Nephron progenitor cell (in vitro differentiated cells): ENCODE results near the gene KRT78.

Experiments used
- DNase-seq: peaks from one replicate; pipeline ENCODE4 v3.0.0; 2021
- H3K27ac Mint-ChIP-seq: 2 replicates; pipeline ENCODE4 v1.8.0; 2021; ENCODE audit warnings: mild to moderate bottlenecking, moderate library complexity, mixed read lengths
- H3K27me3 Mint-ChIP-seq: 2 replicates; pipeline ENCODE4 v1.8.0; 2021; ENCODE audit warnings: mild to moderate bottlenecking, low read depth, mixed read lengths; ENCODE audit not compliant: poor library complexity
- H3K36me3 Mint-ChIP-seq: 2 replicates; pipeline ENCODE4 v1.8.0; 2021; ENCODE audit warnings: low read depth, mixed read lengths
- H3K4me1 Mint-ChIP-seq: 2 replicates; pipeline ENCODE4 v1.8.0; 2021; ENCODE audit warnings: mixed read lengths
- H3K4me3 Mint-ChIP-seq: 2 replicates; pipeline ENCODE4 v1.8.0; 2021; ENCODE audit warnings: mild to moderate bottlenecking, moderate library complexity, mixed read lengths
- H3K9me3 Mint-ChIP-seq: 2 replicates; pipeline ENCODE4 v1.8.0; 2021; ENCODE audit warnings: mild to moderate bottlenecking, moderate library complexity, mixed read lengths
- TF ChIP-seq, protein P1 (sequence below): fragments of 200-600 bp; sonication (generic); IDR thresholded peaks from 2 replicates; pipeline ENCODE4 v1.5.0; 2021; ENCODE audit warnings: antibody characterized with exemption

The KRT78 gene

DNA sequence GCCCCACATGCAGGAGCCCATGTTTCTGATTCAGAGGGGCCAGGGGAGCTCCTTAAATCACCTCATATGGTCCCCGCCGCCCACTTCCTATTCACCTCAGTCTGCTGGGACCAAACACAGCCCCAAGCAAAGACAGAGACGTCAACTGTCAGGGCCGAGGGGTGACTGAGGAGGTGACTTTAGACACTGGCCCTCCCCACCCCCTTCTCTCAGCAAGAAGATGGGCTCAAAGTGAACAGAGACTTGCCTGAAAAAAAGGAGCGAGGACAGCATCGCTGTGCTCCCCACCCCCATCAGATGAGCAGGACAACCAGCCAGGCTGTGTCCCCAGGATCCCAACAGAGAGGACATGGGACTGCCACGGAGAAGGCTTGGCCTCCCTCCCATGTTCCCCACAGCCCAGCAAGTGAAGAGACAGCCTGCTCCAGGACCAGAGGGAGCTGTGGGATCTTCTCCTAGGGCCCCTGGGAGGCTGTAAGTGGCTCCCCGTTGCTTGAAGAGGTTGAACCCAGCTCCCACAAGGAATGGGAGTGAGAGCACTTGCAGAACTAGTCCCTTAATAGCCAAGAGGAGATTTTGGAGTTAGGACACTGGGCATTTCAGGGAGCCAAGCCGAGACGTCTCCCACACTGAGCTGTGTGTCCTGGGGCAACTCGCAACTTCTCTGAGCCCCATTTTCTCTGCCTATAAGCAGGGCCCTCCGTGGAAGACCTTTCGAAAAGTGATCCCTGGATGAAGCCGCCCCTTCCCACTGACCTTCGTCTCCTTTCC, 13.3 kb downstream of the KRT78 start:
- H3K27me3 Mint-ChIP-seq = peaks cover 27% of the 10 kb centered on the region
- TF ChIP-seq, protein P1, sequence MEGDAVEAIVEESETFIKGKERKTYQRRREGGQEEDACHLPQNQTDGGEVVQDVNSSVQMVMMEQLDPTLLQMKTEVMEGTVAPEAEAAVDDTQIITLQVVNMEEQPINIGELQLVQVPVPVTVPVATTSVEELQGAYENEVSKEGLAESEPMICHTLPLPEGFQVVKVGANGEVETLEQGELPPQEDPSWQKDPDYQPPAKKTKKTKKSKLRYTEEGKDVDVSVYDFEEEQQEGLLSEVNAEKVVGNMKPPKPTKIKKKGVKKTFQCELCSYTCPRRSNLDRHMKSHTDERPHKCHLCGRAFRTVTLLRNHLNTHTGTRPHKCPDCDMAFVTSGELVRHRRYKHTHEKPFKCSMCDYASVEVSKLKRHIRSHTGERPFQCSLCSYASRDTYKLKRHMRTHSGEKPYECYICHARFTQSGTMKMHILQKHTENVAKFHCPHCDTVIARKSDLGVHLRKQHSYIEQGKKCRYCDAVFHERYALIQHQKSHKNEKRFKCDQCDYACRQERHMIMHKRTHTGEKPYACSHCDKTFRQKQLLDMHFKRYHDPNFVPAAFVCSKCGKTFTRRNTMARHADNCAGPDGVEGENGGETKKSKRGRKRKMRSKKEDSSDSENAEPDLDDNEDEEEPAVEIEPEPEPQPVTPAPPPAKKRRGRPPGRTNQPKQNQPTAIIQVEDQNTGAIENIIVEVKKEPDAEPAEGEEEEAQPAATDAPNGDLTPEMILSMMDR = no peak
- no peak for DNase-seq
- no peak overlapping the region for H3K4me3 Mint-ChIP-seq
- H3K36me3 Mint-ChIP-seq = no peaks in the 10 kb centered on the region
- peak overlapping the region; percentile 93 for H3K27ac Mint-ChIP-seq
- H3K4me1 Mint-ChIP-seq = peaks cover 12% of the 10 kb centered on the region
- no peaks in the 10 kb centered on the region for H3K9me3 Mint-ChIP-seq

DNA sequence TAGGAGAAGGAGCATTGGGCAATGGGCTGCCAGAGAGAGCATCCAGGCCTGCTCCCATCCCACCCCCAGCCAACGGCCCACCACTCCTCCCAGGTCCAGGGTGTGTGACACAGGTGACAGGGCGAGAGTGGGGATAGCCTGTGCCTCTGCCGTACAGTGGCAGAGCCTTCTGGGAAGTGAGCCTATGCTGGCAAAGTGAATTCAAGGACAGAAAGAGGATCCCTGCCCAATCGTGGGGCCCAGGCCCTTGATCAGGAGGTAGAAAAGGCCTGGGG, 14.1 kb downstream of the KRT78 start:
- peaks cover 20% of the 10 kb centered on the region for H3K27me3 Mint-ChIP-seq
- DNase-seq = no peak
- H3K36me3 Mint-ChIP-seq = no peaks in the 10 kb centered on the region
- peaks cover 12% of the 10 kb centered on the region for H3K4me1 Mint-ChIP-seq
- no peak overlapping the region for H3K4me3 Mint-ChIP-seq
- H3K9me3 Mint-ChIP-seq = no peaks in the 10 kb centered on the region
- H3K27ac Mint-ChIP-seq = no peak overlapping the region
- TF ChIP-seq, protein P1 = no peak

DNA sequence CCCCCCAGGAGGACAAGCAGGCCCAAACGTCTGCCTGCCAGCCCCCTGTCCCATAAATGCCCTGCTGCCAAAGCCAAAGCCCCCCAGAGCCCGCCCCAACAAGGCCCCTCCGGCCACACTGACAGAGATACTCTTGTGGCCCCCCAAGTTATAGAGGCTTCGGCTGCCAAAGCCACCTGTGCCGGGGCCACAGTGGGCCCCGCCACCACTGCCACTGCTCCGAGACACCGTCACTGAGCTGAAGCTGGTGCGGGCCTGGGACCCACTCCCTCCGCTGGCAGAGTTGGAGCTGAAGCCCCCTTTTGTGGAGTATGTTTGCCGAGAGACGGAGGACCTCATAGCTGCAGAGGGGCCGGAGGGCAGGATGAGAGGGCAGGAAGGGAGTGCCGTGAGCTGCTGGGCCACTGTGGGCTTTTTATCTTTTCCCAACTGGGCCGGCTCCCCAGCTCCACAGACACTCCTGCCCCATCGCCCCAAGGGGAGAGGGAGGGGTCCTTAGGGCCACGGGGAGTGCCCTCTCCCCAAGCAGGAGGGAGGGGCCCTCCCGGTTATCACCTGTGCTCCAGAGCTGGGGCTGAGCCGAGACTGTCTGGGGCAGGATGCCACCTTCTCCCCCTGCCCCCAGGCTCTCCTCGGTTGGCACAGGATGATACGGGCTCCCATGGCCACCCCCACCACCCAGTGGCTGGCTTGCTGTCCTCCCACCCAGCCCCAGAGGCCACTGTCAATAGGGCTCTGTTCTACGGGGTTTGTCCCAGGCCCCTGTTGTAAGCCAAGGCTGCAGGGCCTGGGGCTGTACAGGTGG, 14.7 kb downstream of the KRT78 start, which contains the start of gene KRT79:
KRT79 (minus strand) TSS at position 390 of the 805 bp plus-strand sequence; CDS start at position 339, 51 bp downstream.
- TF ChIP-seq, protein P1 = no peak
- H3K4me1 Mint-ChIP-seq = peaks cover 12% of the 10 kb centered on the region

DNA sequence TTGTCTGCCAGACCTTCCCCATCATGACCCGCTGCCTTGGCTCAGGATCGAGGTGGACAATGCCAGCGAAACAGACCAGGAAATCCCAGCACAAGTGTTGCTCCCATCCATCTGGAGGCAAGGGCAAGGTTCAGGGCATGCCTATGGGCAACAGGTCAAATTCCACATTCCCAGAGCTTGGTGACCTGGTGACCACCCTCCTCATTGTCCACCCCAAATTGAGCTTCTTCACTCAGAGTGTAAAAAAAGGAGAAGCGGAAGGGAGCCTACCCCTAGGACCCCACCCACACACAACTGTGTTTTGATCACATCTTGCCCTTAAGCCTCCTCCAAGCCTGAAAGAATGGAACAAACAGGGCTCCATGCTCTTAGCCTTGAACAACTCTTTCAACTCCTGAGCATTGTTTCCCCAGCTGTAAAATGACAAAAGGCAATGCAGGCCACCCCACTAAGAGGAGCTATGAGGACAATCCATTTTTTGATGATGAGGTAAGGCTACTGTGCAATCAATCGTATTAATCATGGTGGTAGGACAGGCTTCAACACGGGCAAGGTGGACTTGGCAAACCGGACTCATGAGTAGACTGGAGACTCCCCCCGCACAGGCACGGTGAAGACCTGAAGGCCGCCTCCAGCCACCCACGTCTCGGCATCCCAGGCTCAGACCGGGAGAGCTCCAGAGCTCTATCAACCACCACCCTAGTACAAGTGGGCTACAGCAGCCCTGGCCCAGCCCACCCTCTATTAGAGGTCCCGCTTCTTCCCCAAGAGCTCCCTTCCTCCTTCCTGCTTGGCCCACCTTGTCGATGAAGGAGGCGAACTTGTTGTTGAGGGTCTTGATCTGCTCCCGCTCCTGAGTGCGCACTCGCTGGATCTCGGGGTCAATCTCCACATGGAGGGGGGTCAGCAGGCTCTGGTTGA, 15.5 kb downstream of the KRT78 start:
- H3K36me3 Mint-ChIP-seq = no peaks in the 10 kb centered on the region
- H3K27ac Mint-ChIP-seq = no peak overlapping the region
- TF ChIP-seq, protein P1 = no peak
- H3K4me1 Mint-ChIP-seq = peaks cover 8% of the 10 kb centered on the region
- no peaks in the 10 kb centered on the region for H3K9me3 Mint-ChIP-seq
- peaks cover 16% of the 10 kb centered on the region for H3K27me3 Mint-ChIP-seq
- no peak overlapping the region for H3K4me3 Mint-ChIP-seq
- no peak for DNase-seq

More for the DNA sequence above, 14.7 kb downstream of the KRT78 start, which contains the start of gene KRT79:
- Mint-ChIP-seq H3K27me3 (peaks cover 16% of the 10 kb centered on the region), H3K36me3 (no peaks in the 10 kb centered on the region), H3K4me3 (no peak within 1 kb of the TSS), H3K9me3 (no peaks in the 10 kb centered on the region), H3K27ac (no peak within 1 kb of the TSS)
- no peak for DNase-seq

DNA sequence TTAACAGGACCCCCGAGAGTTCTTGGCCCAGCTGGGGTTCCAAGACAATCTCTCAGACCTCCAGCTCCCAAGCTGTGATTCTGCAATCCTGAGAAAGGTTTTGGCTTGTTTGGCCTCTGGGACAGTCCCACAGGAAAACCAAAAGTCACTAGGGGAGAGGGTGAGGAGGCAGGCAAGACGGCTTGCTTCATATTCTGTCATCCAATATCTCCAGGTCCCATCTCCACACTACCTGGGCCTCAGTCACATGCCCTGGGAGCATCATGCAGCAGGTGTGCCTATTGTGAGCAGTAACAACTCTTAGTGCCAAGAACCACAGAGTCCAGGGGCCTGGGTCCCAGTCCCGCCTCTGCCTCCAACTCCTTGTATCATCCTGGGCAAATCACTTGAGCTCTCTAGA, 16.3 kb downstream of the KRT78 start:
- H3K27ac Mint-ChIP-seq = no peak overlapping the region
- H3K9me3 Mint-ChIP-seq = no peaks in the 10 kb centered on the region
- TF ChIP-seq, protein P1 = no peak
- H3K4me3 Mint-ChIP-seq = no peak overlapping the region
- peaks cover 8% of the 10 kb centered on the region for H3K4me1 Mint-ChIP-seq
- no peak for DNase-seq
- H3K27me3 Mint-ChIP-seq = peaks cover 14% of the 10 kb centered on the region
- H3K36me3 Mint-ChIP-seq = no peaks in the 10 kb centered on the region
